H9 (cell line): ENCODE data around the gene IFNGR1. TPM values are rescaled to one million over a fixed set of nuclear protein-coding genes. Genes with fewer than 3 reads are reported as not detected.

Experiments used
- DNase-seq: peaks from one replicate; pipeline ENCODE4 v3.0.0-alpha.2; 2017
- H2AFZ ChIP-seq: one replicate; pipeline ENCODE4 v1.6.1; 2013; ENCODE audit warnings: mild to moderate bottlenecking, low read length, control low read depth, moderate library complexity
- H2AK5ac ChIP-seq: 2 replicates; pipeline ENCODE4 v1.6.1; 2013; ENCODE audit warnings: low read length, control low read depth, mixed read lengths; ENCODE audit not compliant: insufficient read length
- H2BK120ac ChIP-seq: one replicate; pipeline ENCODE4 v1.6.1; 2013; ENCODE audit warnings: low read depth, mild to moderate bottlenecking, low read length, control low read depth, inconsistent platforms; ENCODE audit not compliant: poor library complexity, severe bottlenecking
- H2BK12ac ChIP-seq: 2 replicates; pipeline ENCODE4 v1.6.1; 2013; ENCODE audit warnings: low read length, control low read depth, mixed read lengths, low read depth; ENCODE audit not compliant: insufficient read length
- H2BK15ac ChIP-seq: 2 replicates; pipeline ENCODE4 v1.6.1; 2013; ENCODE audit warnings: low read depth, low read length, control low read depth
- H2BK20ac ChIP-seq: one replicate; pipeline ENCODE4 v1.6.1; 2013; ENCODE audit warnings: low read depth, mild to moderate bottlenecking, low read length, control low read depth, inconsistent platforms; ENCODE audit not compliant: poor library complexity, severe bottlenecking
- H2BK5ac ChIP-seq: 2 replicates; pipeline ENCODE4 v1.6.1; 2013; ENCODE audit warnings: low read length, control low read depth, mixed read lengths; ENCODE audit not compliant: insufficient read length
- H3K14ac ChIP-seq: 2 replicates; pipeline ENCODE4 v1.6.1; 2013; ENCODE audit warnings: low read length, control low read depth; ENCODE audit not compliant: insufficient read depth
- H3K18ac ChIP-seq: 2 replicates; pipeline ENCODE4 v1.6.1; 2013; ENCODE audit warnings: low read depth, mild to moderate bottlenecking, mixed read lengths, low read length, control low read depth; ENCODE audit not compliant: insufficient read length
- H3K23ac ChIP-seq: 2 replicates; pipeline ENCODE4 v1.6.1; 2013; ENCODE audit warnings: low read length, control low read depth, mixed read lengths, low read depth; ENCODE audit not compliant: insufficient read length
- H3K23me2 ChIP-seq: 2 replicates; pipeline ENCODE4 v1.6.1; 2013; ENCODE audit warnings: low read depth, mild to moderate bottlenecking, mixed read lengths, low read length, control low read depth; ENCODE audit not compliant: insufficient read length, poor library complexity, severe bottlenecking
- H3K27ac ChIP-seq: 2 replicates; pipeline ENCODE4 v1.5.1; 2013; ENCODE audit warnings: low read length, control low read depth, mixed read lengths, low read depth; ENCODE audit not compliant: insufficient read length
- H3K27me3 ChIP-seq: 2 replicates; pipeline ENCODE4 v1.6.1; 2013; ENCODE audit warnings: low read length, control low read depth, inconsistent platforms; ENCODE audit not compliant: insufficient read depth
- H3K4ac ChIP-seq: 2 replicates; pipeline ENCODE4 v1.6.1; 2013; ENCODE audit warnings: low read depth, mild to moderate bottlenecking, control low read depth, inconsistent platforms, low read length, moderate library complexity
- H3K4me1 ChIP-seq: 2 replicates; pipeline ENCODE4 v1.6.1; 2013; ENCODE audit warnings: low read length, control low read depth, inconsistent platforms; ENCODE audit not compliant: insufficient read depth
- H3K4me2 ChIP-seq: 2 replicates; pipeline ENCODE4 v1.6.1; 2013; ENCODE audit warnings: low read length, control low read depth, mixed read lengths; ENCODE audit not compliant: insufficient read length, insufficient read depth
- H3K56ac ChIP-seq: 2 replicates; pipeline ENCODE4 v1.6.1; 2013; ENCODE audit warnings: low read depth, mild to moderate bottlenecking, mixed read lengths, low read length, control low read depth; ENCODE audit not compliant: insufficient read length
- H3K79me1 ChIP-seq: 2 replicates; pipeline ENCODE4 v1.6.1; 2013; ENCODE audit warnings: low read depth, mild to moderate bottlenecking, moderate library complexity, low read length, control low read depth, inconsistent platforms; ENCODE audit not compliant: insufficient read depth, poor library complexity, severe bottlenecking
- H3K79me2 ChIP-seq: 2 replicates; pipeline ENCODE4 v1.6.1; 2013; ENCODE audit warnings: low read length, control low read depth, inconsistent platforms; ENCODE audit not compliant: insufficient read depth
- H3K9ac ChIP-seq: 2 replicates; pipeline ENCODE4 v1.6.1; 2013; ENCODE audit warnings: low read length, control low read depth, mixed read lengths; ENCODE audit not compliant: insufficient read length; ENCODE audit errors: extremely low read depth
- H3K9me3 ChIP-seq: one replicate; pipeline ENCODE4 v1.6.1; 2013; ENCODE audit warnings: low read depth, low read length, inconsistent platforms; ENCODE audit not compliant: control insufficient read depth
- H3T11ph ChIP-seq: one replicate; pipeline ENCODE4 v1.6.1; 2013; ENCODE audit warnings: mild to moderate bottlenecking, low read length, control low read depth, inconsistent platforms
- H4K20me1 ChIP-seq: one replicate; pipeline ENCODE4 v1.6.1; 2013; ENCODE audit not compliant: control insufficient read depth, insufficient read length, insufficient read depth
- H4K5ac ChIP-seq: 2 replicates; pipeline ENCODE4 v1.6.1; 2013; ENCODE audit warnings: low read depth, mild to moderate bottlenecking, mixed read lengths, low read length, control low read depth; ENCODE audit not compliant: insufficient read length
- H4K8ac ChIP-seq: replicated peaks from 2 replicates; pipeline ENCODE4 v1.6.1; 2013; ENCODE audit warnings: low read length, control low read depth, mixed read lengths, low read depth; ENCODE audit not compliant: insufficient read length
- H4K91ac ChIP-seq: 2 replicates; pipeline ENCODE4 v1.6.1; 2013; ENCODE audit warnings: low read depth, mild to moderate bottlenecking, moderate library complexity, mixed read lengths, low read length, control low read depth; ENCODE audit not compliant: insufficient read length
- H3K27ac Mint-ChIP-seq, 3 experiments: 2 replicates in 2 of 3; 3 replicates in 1 of 3; pipeline ENCODE4 v1.8.0; 2020 to 2021; ENCODE audit warnings: mixed read lengths in 3 of 3, mild to moderate bottlenecking in 1 of 3, moderate library complexity in 1 of 3
- H3K27me3 Mint-ChIP-seq: 2 replicates; pipeline ENCODE4 v1.8.0; 2021; ENCODE audit warnings: low read depth, mild to moderate bottlenecking, moderate library complexity, mixed read lengths
- H3K36me3 Mint-ChIP-seq, 3 experiments: 2 replicates in 2 of 3; 3 replicates in 1 of 3; pipeline ENCODE4 v1.8.0; 2020 to 2021; ENCODE audit warnings: low read depth in 3 of 3, mixed read lengths in 3 of 3; ENCODE audit not compliant: insufficient read depth in 1 of 3
- H3K4me1 Mint-ChIP-seq, 2 experiments: 2 replicates each; pipeline ENCODE4 v1.8.0; 2020; ENCODE audit warnings: mixed read lengths in 2 of 2
- H3K4me3 Mint-ChIP-seq, 2 experiments: 2 replicates in 1 of 2; 3 replicates in 1 of 2; pipeline ENCODE4 v1.8.0; 2020 to 2021; ENCODE audit warnings: mild to moderate bottlenecking in 2 of 2, mixed read lengths in 2 of 2, moderate library complexity in 1 of 2
- H3K9me3 Mint-ChIP-seq, 2 experiments: 2 replicates in 1 of 2; 3 replicates in 1 of 2; pipeline ENCODE4 v1.8.0; 2020; ENCODE audit warnings: mild to moderate bottlenecking in 2 of 2, mixed read lengths in 2 of 2, moderate library complexity in 1 of 2
- CTCF ChIP-seq: fragments of 200-600 bp; sonication (generic); conservative IDR thresholded peaks from 3 replicates; pipeline ENCODE4 v1.8.0; 2021; ENCODE audit warnings: antibody characterized with exemption, mild to moderate bottlenecking
- WGBS: extraction: QIAGEN DNeasy Blood & Tissue Kit; methylation state at CpG from one replicate; pipeline ENCODE4 v1.1.7; 2013; ENCODE audit warnings: missing lambda C conversion rate, low lambda C conversion rate, mixed read lengths; ENCODE audit not compliant: insufficient read length; ENCODE audit errors: extremely low coverage; 5-methylcytosine and 5-hydroxymethylcytosine counted together
- total RNA-seq: library from RNA; stranded (reverse); gene quantifications from 2 replicates; pipeline ENCODE4 v1.2.1, GENCODE V29; 2021

Gene IFNGR1
- total RNA-seq, 1 experiment from 2014 or later: 32.2 TPM

GRCh38 chr6:137226697-137227096 is 7.5 kb upstream of the IFNGR1 start:
- H4K8ac ChIP-seq: no peak overlapping the region
- H3K4me1 Mint-ChIP-seq: peaks cover 7 to 9% of the 10 kb centered on the region in 2 experiments; a peak in 3 of 4 replicates
- H3K14ac ChIP-seq: no peak overlapping the region
- H2BK15ac ChIP-seq: no peak overlapping the region
- H3T11ph ChIP-seq: no peak overlapping the region
- H3K79me2 ChIP-seq: no peaks in the 10 kb centered on the region
- H3K4ac ChIP-seq: no peak overlapping the region
- H3K27ac Mint-ChIP-seq: no peak overlapping the region
- no peak overlapping the region for H3K23ac ChIP-seq
- no CpG with 5 or more reads among the region's 4 CpGs for WGBS
- no peak overlapping the region for H2AFZ ChIP-seq
- no peak overlapping the region for H3K4me2 ChIP-seq
- H3K27me3 ChIP-seq: no peaks in the 10 kb centered on the region
- H2BK12ac ChIP-seq: no peak overlapping the region
- H4K20me1 ChIP-seq: no peaks in the 10 kb centered on the region
- H3K27me3 Mint-ChIP-seq: peaks cover 5% of the 10 kb centered on the region; the same call in 1 of the 2 replicates
- H3K56ac ChIP-seq: no peak overlapping the region
- H4K91ac ChIP-seq: no peak overlapping the region
- no peak overlapping the region for H3K4me3 Mint-ChIP-seq
- DNase-seq: no peak
- H3K9me3 ChIP-seq: no peaks in the 10 kb centered on the region
- no peak overlapping the region for H3K18ac ChIP-seq
- H3K4me1 ChIP-seq: no peaks in the 10 kb centered on the region
- no peak overlapping the region for H2BK20ac ChIP-seq
- H3K79me1 ChIP-seq: no peaks in the 10 kb centered on the region
- H3K9ac ChIP-seq: no peak overlapping the region
- no peaks in the 10 kb centered on the region; a peak in 1 of 5 replicates for H3K9me3 Mint-ChIP-seq
- no peak overlapping the region for H2BK120ac ChIP-seq
- TF ChIP-seq CTCF: no peak
- no peak overlapping the region for H2AK5ac ChIP-seq
- H3K36me3 Mint-ChIP-seq: no peaks in the 10 kb centered on the region
- H3K23me2 ChIP-seq: no peaks in the 10 kb centered on the region
- no peak overlapping the region for H2BK5ac ChIP-seq
- no peak overlapping the region for H3K27ac ChIP-seq
- H4K5ac ChIP-seq: no peak overlapping the region
